Ovary (tissue), 1 donor: Measurements from ENCODE around the gene ANXA5.

Experiments used
- EP300 ChIP-seq: sonication (generic); formaldehyde crosslinking; IDR thresholded peaks from one replicate; pipeline ENCODE4 v1.6.1; 2017; ENCODE audit warnings: antibody characterized with exemption
- POLR2A ChIP-seq: fragments of 450-650 bp; IDR thresholded peaks from one replicate; pipeline ENCODE4 v1.6.1; 2017; ENCODE audit warnings: antibody characterized with exemption, mild to moderate bottlenecking, moderate library complexity

- TF ChIP-seq POLR2A: peak; percentile 61
- TF ChIP-seq EP300: no peak
Measured at GRCh38 chr4:121696170-121696580, 605 bp downstream of the ANXA5 start.
